Stimulated activated CD8-positive, alpha-beta memory T cell treated with anti-CD3 and anti-CD28 coated beads, Interleukin-2, amount 100 ng/mL, for 48 hours (primary cell): Measurements from ENCODE around the gene RPL11.
"Not testable (repeated sequence)": the region's sequence is repeated elsewhere in the genome, so short reads cannot be mapped to it uniquely, and the experiment has no call there.

Source experiments
- DNase-seq, 2 donors: peaks; one replicate each; pipeline ENCODE4 v3.0.0-alpha.2; 2020; ENCODE audit warnings: low read depth in 2 of 2

RPL11 gene

GRCh38 chr1:23685197-23685596, 6.4 kb upstream of the RPL11 start:
- DNase-seq: not testable (repeated sequence)

GRCh38 chr1:23687680-23688079, 3.9 kb upstream of the RPL11 start:
- not testable (repeated sequence) for DNase-seq

- DNase-seq: not testable (repeated sequence)
Observed at GRCh38 chr1:23688281-23688680, 3.3 kb upstream of the RPL11 start.

GRCh38 chr1:23692308-23692871, 784 bp downstream of the RPL11 start:
- DNase-seq: no peak

DNA sequence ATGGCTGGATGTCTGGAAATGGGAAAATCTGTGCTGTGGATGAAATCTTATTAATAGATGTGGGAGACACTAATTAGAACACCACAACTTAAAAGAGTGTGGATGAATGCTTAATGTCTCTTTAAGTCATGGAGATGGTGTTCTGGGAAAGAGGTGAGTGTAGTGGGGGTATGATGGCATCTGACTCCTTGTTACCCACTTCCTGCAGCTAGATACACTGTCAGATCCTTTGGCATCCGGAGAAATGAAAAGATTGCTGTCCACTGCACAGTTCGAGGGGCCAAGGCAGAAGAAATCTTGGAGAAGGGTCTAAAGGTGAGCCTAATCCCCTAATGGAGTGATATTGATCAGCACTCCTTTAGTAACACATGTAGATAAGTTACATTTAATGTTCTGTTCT, 2.0 kb downstream of the RPL11 start:
- DNase-seq: no peak

- no peak for DNase-seq
Observed at GRCh38 chr1:23694371-23694770, 2.8 kb downstream of the RPL11 start.

- no peak for DNase-seq
Observed at GRCh38 chr1:23695667-23696066, 4.1 kb downstream of the RPL11 start.

- no peak for DNase-seq
Observed at GRCh38 chr1:23696335-23696989, 4.9 kb downstream of the RPL11 start.

GRCh38 chr1:23698466-23698865, 6.9 kb downstream of the RPL11 start:
- no peak for DNase-seq

DNA sequence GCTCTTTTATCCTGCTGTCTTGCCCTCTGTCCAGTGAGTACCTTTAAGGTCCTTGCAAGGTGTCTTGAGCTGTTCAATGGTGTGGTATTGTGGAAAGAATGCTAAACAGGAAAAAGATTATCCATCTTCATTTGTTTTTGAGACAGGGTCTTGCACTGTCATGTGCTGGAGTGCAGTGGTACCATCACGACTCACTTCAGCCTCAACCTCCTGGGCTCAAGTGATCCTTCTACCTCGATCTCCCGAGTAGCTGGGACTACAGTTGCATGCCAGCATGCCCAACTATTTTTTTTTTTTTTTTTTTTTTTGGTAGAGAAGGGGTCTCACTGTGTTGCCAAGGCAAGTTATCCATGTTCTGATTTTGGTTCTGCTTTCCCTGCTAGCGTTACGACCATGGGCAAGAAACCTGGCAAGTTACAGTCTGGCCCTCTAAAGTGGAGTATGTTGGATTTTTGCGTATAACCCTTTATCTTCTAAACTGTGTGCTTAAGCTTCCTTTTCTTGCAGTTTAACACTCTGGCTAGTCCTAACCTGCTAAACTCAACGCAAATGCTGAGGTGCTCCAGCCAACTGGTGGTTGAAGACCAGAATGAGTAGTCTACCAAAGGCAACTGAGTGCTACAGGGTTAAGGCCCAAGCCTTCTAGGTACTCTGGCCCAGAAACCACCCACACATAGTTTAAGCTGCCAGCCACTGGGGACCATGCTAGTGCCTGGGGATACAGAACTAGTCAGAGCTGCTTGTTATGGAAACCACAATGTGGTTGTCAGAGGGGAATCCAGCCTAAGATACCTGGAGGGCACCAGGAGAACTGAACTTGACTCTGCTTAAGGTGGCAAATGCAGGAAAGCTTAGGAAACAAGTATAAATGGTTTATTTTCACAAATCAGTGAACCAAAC, 7.9 kb downstream of the RPL11 start:
- peak; percentile 14 to 16 for DNase-seq

- no peak for DNase-seq
Observed at GRCh38 chr1:23701310-23701709, 9.7 kb downstream of the RPL11 start.

GRCh38 chr1:23701996-23702395, 10.4 kb downstream of the RPL11 start:
- DNase-seq: no peak

GRCh38 chr1:23704834-23705495, 13.4 kb downstream of the RPL11 start:
- DNase-seq: no peak

- no peak for DNase-seq
Observed at GRCh38 chr1:23709229-23709628, 17.6 kb downstream of the RPL11 start.

GRCh38 chr1:23718482-23718881, 26.9 kb downstream of the RPL11 start:
- DNase-seq: no peak

GRCh38 chr1:23719162-23719820, 27.7 kb downstream of the RPL11 start:
- no peak for DNase-seq

- DNase-seq: peak in 1 of 2 donors; percentile 16
Observed at GRCh38 chr1:23720256-23720995, 28.8 kb downstream of the RPL11 start.

DNA sequence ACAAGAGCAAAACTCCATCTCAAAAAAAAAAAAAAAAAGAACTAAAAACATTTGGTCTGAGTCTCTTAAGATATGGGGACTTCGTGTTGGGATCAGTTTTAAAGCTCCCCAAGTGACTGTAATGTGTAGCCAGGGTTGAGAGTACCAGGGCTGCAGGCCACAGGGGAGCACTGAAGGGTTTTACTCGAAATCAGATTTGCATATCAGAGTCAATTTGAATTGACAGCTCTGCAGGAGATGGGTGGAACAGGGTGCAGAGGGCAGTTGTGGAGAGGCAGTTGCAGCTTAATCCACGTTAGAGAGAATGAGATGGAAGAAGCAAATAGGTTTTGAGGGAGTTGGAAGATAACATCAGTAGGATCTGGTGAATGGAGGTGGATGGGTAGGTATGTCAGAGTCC, 31.0 kb downstream of the RPL11 start:
- DNase-seq: no peak

DNA sequence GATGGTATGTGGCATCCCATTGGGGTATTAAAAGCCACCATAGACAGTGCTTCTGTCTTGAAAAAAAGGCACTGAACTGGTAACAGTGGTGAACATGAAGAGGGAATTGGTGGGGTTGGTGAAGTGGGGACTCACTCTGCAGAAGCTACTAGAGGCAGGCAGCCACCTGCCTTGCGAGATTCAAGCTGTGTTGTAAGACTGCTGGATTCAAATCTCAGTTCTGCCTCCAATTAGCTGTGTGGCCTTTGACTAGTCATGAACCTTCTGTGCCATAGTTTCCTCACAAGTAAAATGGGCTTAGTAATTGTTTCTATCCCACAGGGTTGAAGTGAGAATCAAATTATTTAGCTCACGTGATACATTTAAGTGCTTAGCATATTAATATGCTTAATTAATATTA, 35.1 kb downstream of the RPL11 start:
- DNase-seq: no peak

DNA sequence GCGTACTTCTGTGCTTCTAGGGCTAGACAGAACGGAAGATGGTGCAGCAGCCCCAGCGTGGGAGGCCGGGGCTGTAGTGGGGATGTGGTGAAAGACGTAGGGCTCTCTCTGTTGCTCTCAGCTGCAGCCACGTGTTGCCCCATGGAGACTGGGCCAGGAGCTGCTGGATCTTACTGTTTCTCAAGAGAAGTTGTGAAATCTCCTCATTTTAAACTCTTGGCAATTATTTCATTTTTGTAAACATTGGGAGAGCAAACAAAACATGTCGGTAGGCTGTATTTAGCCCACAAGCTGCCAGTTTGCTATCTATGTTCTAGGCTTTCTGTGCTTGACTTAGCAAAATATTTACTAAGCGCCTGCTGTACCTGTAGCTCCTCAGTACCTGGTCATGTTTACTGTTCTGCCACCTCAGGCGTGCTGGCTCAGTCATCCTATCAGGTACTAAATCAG, 35.8 kb downstream of the RPL11 start:
- no peak for DNase-seq
